Right renal pelvis (tissue), 4 donors: ENCODE results near the gene BIVM. TPM values are rescaled to one million over a fixed set of nuclear protein-coding genes. Genes with fewer than 3 reads are reported as not detected.

Source experiments
- DNase-seq, 4 donors: peaks; one replicate each; pipeline ENCODE4 v3.0.0-alpha.2; 2013; ENCODE audit warnings: low read depth in 4 of 4, low spot score in 3 of 4, missing footprints in 1 of 4
- polyA plus RNA-seq, 4 donors: library from polyadenylated mRNA; unstranded; fragments of 120-200 nt; gene quantifications; one replicate each; pipeline ENCODE4 v1.2.1, GENCODE V29; 2013; ENCODE audit not compliant: insufficient read length in 4 of 4

BIVM gene
- polyA plus RNA-seq, 4 donors = 45.8 to 63.6 (median 53.0) TPM

DNA sequence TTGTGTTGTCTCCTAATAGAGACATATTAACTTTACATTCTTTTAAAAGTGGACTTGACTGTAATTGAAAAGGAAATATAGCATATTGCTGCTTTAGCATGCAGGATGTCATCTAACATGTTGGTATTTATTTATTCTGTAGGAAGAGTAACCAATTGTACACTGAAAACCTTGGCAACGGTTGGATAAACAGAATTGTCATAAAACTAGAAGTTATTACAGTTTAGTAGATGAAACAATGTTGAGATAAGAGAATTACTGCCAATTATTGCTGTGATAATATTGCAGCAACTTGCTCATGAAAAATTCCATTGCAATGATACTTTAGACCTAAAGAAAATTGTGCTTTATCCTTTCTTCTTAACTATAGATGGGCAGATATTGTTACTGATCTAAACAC is 39.4 kb downstream of the BIVM start:
- no peak for DNase-seq

DNA sequence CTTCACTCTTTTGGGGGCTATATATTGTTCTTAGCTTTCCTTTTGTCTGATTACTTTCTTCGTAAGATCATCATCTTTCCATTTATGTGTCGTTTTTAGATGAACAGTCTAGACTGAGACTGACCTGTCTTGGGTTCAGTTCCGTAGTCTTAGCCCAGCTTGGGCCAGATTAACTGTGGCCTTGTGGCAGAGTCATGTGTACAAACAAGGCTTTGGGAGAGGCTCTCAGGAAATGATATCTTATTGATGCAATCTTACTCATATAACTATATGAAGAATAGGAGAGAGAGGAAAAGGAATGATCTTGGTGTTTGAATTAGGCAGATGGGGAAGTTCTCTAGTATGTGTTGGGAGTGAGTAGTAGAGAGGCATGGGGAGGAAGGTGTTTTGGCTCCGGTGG is 40.1 kb downstream of the BIVM start:
- DNase-seq = no peak

DNA sequence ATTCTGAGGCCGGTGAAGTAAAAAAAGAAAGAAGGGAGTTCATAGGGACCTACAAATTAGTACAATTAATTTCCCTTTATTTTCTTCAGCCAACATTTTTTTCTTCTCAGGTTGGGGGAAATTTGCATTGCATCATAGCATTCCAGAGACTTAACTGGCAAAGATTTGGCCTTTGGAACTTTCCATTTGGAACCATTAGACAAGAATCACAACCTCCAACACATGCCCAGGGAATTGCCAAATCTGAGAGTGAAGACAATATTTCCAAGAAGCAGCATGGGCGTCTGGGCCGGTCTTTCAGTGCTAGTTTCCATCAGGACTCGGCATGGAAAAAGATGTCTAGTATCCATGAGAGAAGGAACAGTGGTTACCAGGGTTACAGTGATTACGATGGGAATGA is 40.5 kb downstream of the BIVM start:
- no peak for DNase-seq

DNA sequence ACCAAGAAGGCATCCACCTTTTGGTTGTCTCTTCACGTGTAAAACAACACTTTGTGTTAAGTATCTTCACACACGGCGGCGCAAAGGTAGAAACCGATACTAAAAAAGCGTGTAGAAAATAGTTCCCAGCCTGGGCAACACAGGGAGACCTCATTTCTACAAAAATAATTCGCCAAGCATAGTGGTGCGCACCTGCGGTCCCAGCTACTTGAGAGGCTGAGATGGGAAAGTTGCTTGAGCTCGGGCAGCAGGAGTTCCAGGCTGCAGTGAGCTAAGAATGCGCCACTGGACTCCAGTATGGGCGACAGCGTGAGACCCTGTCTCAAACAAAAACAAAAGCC is 46.3 kb downstream of the BIVM start:
- DNase-seq = no peak

DNA sequence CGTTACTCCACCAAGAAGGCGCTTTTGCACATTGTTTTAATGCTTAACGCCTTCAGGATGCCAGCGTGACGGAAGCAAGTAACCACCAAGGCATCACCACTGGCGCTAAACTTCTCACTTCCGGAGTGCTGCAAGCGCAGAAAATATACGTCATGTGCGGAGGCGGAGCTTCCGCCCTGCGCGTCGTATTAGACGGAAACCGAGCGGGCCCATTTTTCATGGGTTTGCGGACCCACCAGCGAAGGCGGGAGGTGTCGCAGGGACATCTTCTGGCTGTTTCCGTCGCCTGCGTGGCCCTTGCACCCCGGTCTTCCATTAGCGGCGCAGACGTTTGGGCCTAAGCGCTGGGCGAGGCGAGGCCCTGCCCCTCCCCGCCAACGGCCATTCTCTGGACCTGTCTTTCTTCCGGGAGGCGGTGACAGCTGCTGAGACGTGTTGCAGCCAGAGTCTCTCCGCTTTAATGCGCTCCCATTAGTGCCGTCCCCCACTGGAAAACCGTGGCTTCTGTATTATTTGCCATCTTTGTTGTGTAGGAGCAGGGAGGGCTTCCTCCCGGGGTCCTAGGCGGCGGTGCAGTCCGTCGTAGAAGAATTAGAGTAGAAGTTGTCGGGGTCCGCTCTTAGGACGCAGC is 46.8 kb downstream of the BIVM start, which contains the start of gene ERCC5:
TSS of gene ERCC5 (plus strand) at position 403 of the 631 bp plus-strand sequence. CDS start 235 bp downstream, outside the sequence.
- DNase-seq = peak; percentile 91 to 99 (median 94)

DNA sequence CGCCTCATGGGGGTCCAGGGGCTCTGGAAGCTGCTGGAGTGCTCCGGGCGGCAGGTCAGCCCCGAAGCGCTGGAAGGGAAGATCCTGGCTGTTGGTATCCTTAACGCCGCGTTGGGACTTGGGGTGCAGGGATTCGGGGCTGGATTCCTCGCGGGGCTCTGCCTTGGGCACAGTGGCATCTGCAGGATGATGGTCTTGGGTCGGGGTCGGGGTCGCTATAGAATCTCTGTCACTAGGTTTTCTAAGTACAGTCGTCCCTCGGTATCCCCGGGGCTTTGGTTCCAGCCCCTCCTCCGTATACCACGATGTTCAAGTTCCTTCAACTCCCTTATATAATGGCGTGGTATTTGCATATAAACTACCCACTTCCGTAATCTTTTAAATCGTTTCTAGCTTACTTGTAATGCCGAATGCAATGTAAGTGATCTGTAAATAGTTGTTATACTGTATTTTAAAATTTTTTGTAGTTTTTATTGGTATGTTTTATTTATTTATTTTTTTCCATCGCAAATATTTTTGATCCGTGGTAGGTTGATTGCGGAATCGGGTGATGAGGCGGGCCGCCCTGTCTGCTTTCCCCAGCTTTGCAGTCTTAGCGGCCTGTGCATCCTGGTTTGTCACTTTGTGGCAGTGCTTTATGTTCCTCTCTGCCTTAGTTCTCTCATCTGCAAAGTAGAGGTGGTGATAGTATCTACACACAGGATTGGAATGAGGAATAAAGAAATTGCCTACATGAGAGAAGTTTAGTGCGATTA is 47.5 kb downstream of the BIVM start:
- peak; percentile 8 to 16 (median 12) for DNase-seq

DNA sequence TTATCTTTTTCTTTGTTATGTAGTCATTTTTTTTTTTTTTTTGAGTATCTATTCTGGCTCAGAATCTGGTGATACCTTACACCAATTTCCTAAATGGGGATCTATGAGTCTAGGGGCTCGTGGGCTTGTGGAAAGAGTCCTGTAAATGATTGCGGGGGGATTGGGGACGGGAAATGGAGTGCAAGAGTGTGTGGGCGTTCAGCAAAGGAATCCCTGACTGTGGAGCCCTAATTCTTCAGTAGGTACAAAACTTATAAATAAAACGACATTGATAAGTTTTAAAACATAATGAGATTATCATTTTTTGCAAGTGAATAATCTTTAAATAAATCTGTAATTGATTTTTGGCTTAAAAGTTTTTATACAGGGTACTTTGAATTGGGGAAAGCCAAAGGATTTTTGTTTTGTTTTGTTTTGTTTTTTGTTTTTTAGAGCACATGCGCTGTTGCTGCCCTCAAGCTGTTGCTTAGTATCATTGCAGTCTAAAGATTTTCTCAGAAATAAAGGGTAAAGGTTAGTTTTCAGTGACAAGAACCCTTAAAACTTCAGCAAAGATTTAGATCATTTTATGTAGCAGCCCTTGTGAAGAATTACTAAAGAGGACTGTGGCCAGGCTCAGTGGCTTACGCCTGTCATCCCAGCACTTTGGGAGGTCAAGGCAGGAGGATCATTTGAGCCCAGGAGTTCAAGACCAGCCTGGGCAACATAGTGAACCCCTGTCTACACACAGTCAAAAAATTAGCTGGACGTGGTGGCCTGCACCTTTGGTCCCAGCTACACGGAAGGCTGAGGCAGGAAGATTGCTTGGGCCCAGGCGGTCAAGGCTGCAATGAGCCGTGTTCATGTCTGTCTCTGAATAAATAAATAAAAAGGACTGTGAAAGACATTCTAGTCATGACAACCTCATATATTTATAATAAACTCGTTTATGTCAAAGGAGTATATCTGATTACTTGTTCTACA is 48.6 kb downstream of the BIVM start:
- DNase-seq = peak; percentile 16 to 25 (median 19)

DNA sequence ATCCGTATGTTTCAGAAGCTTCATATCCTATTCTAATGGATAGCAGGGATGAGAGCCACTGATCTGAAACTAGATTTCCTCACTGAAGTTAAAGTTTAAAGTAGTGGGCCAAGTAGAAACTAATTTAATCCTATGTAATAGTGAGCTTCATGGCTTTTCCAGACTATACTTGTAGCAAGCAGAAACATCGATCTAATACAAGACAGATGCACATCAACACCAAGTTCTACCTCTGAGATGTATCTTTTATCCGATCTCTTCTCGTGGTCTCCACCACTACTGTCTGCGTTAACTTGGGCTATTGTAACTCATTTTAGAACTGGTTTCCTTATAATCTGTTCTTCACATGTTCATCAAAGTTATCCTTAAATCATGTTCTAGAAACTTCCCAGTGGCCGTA is 50.0 kb downstream of the BIVM start:
- DNase-seq = no peak

DNA sequence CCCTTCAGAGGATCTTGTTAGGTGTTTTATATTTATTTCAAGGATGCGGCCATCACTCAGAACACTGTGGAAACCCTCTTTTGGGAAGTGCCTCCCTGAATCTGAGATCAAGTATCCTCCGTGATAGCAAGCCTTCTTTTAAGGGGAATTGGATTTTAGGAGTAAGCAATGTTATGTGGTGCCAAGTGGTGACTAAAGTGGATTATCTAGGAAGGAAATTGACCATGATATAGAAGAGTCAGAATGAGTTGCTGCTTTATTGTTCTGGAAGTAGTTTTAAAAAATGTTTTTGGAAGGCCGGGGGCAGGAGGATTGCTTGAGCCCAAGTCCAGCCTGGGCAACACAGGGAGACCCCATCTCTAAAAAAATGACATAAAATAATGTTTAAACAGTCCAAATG is 53.6 kb downstream of the BIVM start:
- no peak for DNase-seq

DNA sequence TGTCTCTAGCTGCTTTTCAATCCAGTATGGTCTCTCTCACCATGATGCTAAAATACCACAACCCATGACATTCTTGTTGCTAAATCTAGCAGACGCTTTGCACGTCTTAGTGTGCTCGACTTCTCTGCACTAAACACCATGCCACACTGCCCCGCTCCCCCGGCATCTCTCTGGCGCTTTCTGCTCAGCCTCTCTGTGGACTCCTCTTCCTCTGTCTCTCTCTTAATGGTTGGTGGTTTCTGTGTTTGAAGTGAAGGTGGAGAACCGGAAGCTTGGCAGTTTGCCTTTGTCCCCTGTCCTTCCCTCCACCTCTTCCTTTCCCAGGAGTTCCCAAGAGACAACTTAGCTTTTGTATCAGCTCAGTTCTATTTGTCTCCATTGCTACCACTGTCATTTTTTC is 55.8 kb downstream of the BIVM start:
- no peak for DNase-seq

DNA sequence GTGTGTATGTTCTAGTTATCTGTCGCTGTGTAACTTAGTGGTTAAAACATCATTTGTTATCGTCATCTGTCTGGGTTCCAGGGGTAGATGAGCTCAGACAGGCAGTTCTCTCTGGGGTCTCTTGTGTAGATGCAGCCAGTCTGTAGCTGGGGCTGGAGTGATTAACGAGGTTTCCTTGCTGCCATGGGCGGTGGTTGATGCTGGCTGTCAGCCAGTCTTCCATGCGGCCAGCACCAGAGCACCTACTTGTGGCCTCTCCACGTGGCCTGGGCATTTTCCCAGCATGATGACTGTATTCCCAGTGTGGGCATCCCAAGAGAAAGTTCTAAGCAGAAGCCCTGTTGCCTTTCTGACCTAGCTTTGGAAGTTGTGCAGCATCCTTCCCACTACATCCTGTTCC is 57.6 kb downstream of the BIVM start:
- no peak for DNase-seq

DNA sequence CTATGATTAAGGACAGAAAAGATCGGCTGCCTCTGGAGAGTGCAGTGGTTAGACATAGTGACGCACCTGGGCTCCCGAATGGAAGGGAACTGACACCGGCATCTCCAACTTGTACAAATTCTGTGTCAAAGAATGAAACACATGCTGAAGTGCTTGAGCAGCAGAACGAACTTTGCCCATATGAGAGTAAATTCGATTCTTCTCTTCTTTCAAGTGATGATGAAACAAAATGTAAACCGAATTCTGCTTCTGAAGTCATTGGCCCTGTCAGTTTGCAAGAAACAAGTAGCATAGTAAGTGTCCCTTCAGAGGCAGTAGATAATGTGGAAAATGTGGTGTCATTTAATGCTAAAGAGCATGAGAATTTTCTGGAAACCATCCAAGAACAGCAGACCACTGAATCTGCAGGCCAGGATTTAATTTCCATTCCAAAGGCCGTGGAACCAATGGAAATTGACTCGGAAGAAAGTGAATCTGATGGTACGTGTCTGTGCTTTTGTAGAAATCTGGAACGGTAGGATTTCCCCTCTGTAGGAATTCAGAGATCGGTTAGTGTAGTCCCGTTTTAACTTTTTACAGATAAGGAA is 63.8 kb downstream of the BIVM start:
- DNase-seq = no peak

DNA sequence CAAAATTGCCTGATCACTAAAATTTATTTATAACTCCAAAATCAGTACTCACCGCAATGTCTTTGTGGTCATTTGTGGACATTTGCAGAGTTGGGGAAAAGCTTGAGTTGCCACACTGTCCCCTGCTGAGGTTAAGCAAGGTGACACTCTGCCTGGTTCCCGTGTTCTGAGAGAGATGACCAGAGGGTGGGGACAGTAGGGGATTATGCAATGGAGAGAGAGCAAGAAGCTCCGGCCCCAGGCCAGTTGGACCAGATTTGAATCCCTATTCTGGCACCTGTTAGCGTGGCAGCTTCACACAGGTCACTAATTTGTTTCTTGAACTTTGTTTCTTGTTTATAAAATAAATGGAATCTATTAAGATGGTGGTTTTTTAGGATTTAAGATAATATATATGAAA is 64.7 kb downstream of the BIVM start:
- DNase-seq = no peak

DNA sequence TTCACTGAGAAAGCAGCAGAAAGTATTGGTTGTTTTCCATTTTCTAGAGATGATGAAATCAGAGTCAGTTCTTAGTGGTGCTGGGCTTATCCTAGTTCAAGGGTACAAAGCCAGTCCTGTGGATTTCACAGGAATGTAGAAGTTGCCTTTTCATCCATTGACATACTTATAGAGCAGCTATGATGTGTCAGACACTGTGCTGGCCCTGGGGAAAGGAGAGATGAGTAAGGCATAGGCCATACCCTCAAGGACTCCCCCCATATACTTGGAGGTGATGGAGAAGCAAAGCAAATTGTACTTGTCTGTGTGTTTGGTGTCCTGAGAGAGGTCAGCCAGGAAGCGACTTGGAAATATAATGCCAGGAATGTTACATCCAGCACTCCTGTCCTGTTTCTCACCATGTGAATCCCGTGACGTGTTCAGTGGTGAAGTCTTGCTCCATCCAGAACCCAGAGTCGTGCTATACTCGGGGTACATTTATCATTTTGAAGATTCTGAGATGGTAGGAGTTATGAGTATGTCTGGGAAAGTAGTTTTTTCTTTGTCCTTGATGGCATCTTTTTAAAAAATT is 69.5 kb downstream of the BIVM start:
- DNase-seq = no peak

DNA sequence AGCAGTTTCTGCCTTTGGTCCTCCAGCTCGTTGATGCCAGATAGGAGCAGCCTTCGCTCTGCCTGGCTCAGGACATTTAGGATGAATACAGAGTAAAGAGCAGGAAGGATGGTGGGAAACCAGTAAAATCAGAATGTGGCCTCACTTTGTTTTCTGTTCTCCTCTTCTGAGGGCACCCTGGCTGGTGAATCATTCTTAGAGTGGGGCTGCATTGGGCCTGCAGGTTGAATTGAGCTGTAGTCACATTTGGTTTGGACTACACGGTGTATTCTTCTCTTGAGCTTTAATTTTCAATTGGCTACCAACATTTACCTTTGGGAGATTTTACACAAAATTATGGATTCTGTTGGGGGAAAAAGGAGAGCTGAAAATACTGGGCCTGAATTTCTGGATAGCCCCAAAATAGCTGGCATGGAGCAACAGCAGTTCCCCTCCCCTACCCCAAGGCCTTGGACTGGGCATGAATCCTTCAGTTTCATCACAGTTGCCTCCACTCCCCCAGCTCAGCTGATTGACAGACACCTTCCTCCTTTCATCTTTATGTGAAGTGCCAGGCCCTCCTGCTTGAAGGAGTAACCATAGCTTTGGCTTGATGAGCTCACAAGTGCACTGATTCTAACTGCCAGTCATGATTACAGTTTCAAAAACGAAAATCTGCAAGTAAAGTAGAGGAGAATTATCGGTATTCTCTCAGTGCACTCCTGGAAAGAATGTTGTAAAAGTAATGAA is 71.2 kb downstream of the BIVM start:
- DNase-seq = no peak

DNA sequence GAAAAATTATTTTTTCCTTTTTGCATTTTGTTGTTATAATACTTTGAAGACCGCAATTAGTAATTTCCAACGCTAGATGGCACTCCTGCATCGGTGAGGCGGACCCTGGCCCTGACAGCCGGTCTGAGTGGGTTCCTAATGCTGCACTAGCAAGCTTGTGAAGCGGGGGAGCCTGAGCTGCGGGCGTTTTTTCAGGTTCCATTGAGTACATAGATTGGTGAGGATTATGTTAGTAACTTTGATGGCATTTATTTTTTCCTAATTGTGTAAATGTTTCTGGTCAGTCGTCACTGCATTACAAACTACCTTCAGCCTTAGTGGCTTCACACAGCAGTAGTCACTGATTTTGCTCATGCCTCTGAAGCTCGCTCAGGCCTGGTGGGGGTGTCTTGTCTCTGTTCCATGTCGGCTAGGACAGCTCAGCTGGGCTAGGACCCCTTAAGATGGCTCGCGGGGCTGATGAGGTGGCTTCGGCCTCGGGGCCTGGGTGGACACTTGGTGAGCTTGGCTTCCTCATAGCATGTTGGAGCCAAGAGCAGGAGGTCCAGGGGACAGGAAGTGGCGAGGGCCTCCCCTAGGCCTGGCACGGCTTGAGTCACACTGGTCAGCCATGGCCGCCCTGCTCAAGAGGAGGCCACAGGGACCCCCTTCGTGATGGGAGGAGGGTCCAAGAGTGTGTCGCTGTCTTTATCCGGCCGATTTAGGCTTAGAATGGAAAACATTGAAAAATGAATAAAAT is 71.9 kb downstream of the BIVM start:
- peak; percentile 12 to 36 (median 28) for DNase-seq

DNA sequence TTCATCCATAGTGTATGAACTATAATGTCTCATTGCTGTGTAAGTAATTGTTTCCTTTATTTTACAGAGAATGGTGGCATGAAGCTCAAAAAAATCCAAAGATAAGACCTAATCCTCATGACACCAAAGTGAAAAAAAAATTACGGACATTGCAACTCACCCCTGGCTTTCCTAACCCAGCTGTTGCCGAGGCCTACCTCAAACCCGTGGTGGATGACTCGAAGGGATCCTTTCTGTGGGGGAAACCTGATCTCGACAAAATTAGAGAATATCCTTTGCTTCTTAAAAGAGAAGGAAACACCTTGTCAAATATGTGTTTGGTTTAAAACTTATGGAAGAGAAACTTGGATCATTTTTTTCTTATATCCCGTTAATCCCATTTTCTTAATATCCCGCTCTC is 73.2 kb downstream of the BIVM start:
- DNase-seq = no peak

DNA sequence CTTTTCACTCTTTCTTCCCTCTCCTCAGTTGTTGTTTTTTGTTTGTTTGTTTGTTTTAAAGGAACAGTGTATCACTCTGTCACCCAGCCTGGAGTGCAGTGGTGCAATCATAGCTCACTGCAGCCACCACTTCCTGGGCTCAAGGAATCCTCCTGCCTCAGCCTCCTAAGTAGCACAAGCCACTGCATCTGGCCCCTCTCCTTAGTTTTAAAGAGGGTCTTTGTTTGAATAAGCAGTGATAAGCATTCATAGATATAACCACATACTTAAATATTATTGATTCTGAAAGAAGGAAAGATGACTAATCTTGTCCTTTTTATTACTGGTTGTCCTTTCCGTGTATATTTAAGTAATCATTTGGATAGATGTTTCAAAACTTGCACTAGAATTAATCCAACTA is 73.6 kb downstream of the BIVM start:
- DNase-seq = no peak

DNA sequence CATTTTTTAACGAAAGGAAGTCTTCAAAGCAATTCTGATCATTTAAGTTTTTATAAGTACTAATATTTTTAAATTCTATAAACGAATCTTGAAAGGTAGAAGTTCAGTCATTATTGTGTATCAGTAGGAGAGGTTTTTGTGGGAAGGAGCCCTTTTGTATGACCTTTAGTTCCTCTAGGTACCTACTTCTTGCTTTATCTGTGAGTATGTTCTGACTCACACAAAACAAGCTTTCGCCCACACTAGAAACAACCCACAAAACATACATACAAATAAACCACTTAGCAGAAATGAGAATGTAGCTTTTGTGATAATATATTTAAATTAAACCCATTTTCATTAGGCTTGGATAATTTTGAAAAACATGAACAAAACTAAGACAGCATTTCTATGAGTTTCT is 74.7 kb downstream of the BIVM start:
- DNase-seq = no peak
